LoVo (cell line): ENCODE results near the gene HOXB3.

Experiments
- DNase-seq: peaks from one replicate; pipeline ENCODE4 v3.0.0-alpha.2; 2016; ENCODE audit warnings: low spot score

The HOXB3 gene

GRCh38 chr17:48625495-48626244 is 35.6 kb upstream of the HOXB3 start:
- peak; percentile 70 for DNase-seq

- DNase-seq, result no peak
These were observed 34.8 kb upstream of the HOXB3 start for GRCh38 chr17:48624544-48625494.

- no peak for DNase-seq
These were observed 34.1 kb upstream of the HOXB3 start for GRCh38 chr17:48624118-48624517.

- no peak for DNase-seq
These were observed 33.5 kb upstream of the HOXB3 start for GRCh38 chr17:48623583-48623982.

GRCh38 chr17:48622857-48623256 is 32.8 kb upstream of the HOXB3 start:
- DNase-seq, result no peak

GRCh38 chr17:48621410-48622392 is 31.7 kb upstream of the HOXB3 start:
- no peak for DNase-seq

GRCh38 chr17:48620461-48621139 is 30.6 kb upstream of the HOXB3 start:
- DNase-seq, result no peak

GRCh38 chr17:48619826-48620449 is 29.9 kb upstream of the HOXB3 start:
- DNase-seq, result no peak

- peak; percentile 93 for DNase-seq
These were observed 28.3 kb upstream of the HOXB3 start for GRCh38 chr17:48618256-48618896.

GRCh38 chr17:48617471-48618255 is 27.6 kb upstream of the HOXB3 start:
- no peak for DNase-seq

- no peak for DNase-seq
These were observed 26.9 kb upstream of the HOXB3 start for GRCh38 chr17:48616717-48617470.

GRCh38 chr17:48615963-48616716 is 26.1 kb upstream of the HOXB3 start:
- DNase-seq, result no peak

GRCh38 chr17:48615047-48615962 is 25.3 kb upstream of the HOXB3 start, which contains the start of gene HOXB8:
Gene HOXB8 (minus strand): TSS chr17:48615292. CDS start chr17:48614704, 588 bp downstream.
- peak; percentile 58 for DNase-seq

GRCh38 chr17:48613862-48614694 is 24.0 kb upstream of the HOXB3 start:
- DNase-seq, result no peak

GRCh38 chr17:48612854-48613691 is 23.0 kb upstream of the HOXB3 start:
- DNase-seq, result no peak
